ENCODE measurements around the gene LMO7.

DNA sequence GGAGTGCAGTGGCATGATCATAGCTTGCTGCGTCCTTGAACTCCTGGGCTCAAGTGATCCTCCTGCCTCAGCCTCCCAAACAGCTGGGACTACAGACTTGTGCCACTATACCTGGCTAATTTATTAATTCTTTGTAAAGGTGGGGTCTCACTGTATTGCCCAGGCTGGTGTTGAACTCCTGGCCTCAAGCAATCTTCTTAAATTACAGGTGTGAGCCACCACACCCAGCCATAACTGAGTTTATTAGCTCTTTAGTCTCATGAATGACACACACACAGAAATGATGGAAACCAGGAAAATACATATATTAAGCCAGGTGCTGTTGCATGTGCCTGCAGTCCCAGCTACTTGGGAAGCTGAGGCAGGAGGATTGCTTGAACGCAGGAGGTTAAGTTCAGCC is 33.1 kb upstream of the LMO7 start:
- TF ChIP-seq, protein P1, sequence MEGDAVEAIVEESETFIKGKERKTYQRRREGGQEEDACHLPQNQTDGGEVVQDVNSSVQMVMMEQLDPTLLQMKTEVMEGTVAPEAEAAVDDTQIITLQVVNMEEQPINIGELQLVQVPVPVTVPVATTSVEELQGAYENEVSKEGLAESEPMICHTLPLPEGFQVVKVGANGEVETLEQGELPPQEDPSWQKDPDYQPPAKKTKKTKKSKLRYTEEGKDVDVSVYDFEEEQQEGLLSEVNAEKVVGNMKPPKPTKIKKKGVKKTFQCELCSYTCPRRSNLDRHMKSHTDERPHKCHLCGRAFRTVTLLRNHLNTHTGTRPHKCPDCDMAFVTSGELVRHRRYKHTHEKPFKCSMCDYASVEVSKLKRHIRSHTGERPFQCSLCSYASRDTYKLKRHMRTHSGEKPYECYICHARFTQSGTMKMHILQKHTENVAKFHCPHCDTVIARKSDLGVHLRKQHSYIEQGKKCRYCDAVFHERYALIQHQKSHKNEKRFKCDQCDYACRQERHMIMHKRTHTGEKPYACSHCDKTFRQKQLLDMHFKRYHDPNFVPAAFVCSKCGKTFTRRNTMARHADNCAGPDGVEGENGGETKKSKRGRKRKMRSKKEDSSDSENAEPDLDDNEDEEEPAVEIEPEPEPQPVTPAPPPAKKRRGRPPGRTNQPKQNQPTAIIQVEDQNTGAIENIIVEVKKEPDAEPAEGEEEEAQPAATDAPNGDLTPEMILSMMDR (conservative IDR thresholded peaks at IDR 0.05; ENCODE audit: low read length) = no peak
- no peak for TF ChIP-seq EZH2phosphoT487 (IDR thresholded peaks at IDR 0.05; ENCODE audit: borderline replicate concordance, low read depth, low read length)

All from OCI-LY7 (cell line).